ENCODE measurements around the gene ECI1. TPM values are rescaled to one million over a fixed set of nuclear protein-coding genes. Genes with fewer than 3 reads are reported as not detected.

ECI1 gene
- total RNA-seq, 1 donor from 2014 or later: 39.7 TPM

GRCh38 chr16:2244926-2245795 lies 6.2 kb downstream of the ECI1 start:
- Mint-ChIP-seq H3K9me3 (no peaks in the 10 kb centered on the region), H3K36me3 (peaks cover 8% of the 10 kb centered on the region), H3K27me3 (ENCODE audit: insufficient read depth, low read depth) (peaks cover 6% of the 10 kb centered on the region), H3K4me1 (peaks cover 2% of the 10 kb centered on the region), H3K4me3 (no peak overlapping the region), H3K27ac (no peak overlapping the region)
- TF ChIP-seq EZH2 (IDR thresholded peaks at IDR 0.05) (no peak), EZH2phosphoT487 (IDR thresholded peaks at IDR 0.05) (no peak), CTCF (IDR thresholded peaks at IDR 0.05) (no peak)
- H4K20me1 ChIP-seq (ENCODE audit: low read depth): peaks cover 3% of the 10 kb centered on the region
- no peaks in the 10 kb centered on the region for H3K36me3 ChIP-seq
- H3K79me2 ChIP-seq (ENCODE audit: low read depth): peaks cover 32% of the 10 kb centered on the region
- no peaks in the 10 kb centered on the region for H3F3A ChIP-seq (ENCODE audit: low read depth)
- H3K27ac ChIP-seq: no peak overlapping the region
- H3K9me3 ChIP-seq (ENCODE audit: low read depth): no peaks in the 10 kb centered on the region
- no peak overlapping the region for H2AFZ ChIP-seq (replicated peaks)
- no peak overlapping the region for H3K4me3 ChIP-seq
- DNase-seq (ENCODE audit: low spot score): no peak
- H3K4me1 ChIP-seq: peaks cover 3% of the 10 kb centered on the region
- no peak overlapping the region for H3K4me2 ChIP-seq
- no peak overlapping the region for H3K9ac ChIP-seq
- H3K27me3 ChIP-seq: no peaks in the 10 kb centered on the region

- H3K4me2 ChIP-seq: no peak overlapping the region
- peaks cover 9% of the 10 kb centered on the region for H3K36me3 Mint-ChIP-seq
- H3K79me2 ChIP-seq (ENCODE audit: low read depth): peaks cover 24% of the 10 kb centered on the region
- DNase-seq (ENCODE audit: low spot score): peak; percentile 22
- no peaks in the 10 kb centered on the region for H3K27me3 ChIP-seq
- H3K27me3 Mint-ChIP-seq (ENCODE audit: insufficient read depth, low read depth): peaks cover 6% of the 10 kb centered on the region
- H3K36me3 ChIP-seq: no peaks in the 10 kb centered on the region
- H3K4me1 ChIP-seq: no peaks in the 10 kb centered on the region
- no peak overlapping the region for H3K9ac ChIP-seq
- H3K27ac Mint-ChIP-seq: no peak overlapping the region
- no peaks in the 10 kb centered on the region for H3K9me3 ChIP-seq (ENCODE audit: low read depth)
- H3K4me3 Mint-ChIP-seq: no peak overlapping the region
- no peaks in the 10 kb centered on the region for H3K9me3 Mint-ChIP-seq
- peaks cover 7% of the 10 kb centered on the region for H3F3A ChIP-seq (ENCODE audit: low read depth)
- peaks cover 10% of the 10 kb centered on the region for H4K20me1 ChIP-seq (ENCODE audit: low read depth)
- TF ChIP-seq EZH2 (IDR thresholded peaks at IDR 0.05) (no peak), CTCF (IDR thresholded peaks at IDR 0.05) (peak; percentile 12), EZH2phosphoT487 (IDR thresholded peaks at IDR 0.05) (no peak)
- no peak overlapping the region for H3K4me3 ChIP-seq
- no peak overlapping the region for H2AFZ ChIP-seq (replicated peaks)
- H3K4me1 Mint-ChIP-seq: no peaks in the 10 kb centered on the region
- no peak overlapping the region for H3K27ac ChIP-seq
These were observed 7.1 kb downstream of the ECI1 start for GRCh38 chr16:2244301-2244700.

- Mint-ChIP-seq H3K27ac (no peak overlapping the region), H3K4me3 (no peak overlapping the region), H3K36me3 (peaks cover 9% of the 10 kb centered on the region), H3K9me3 (no peaks in the 10 kb centered on the region), H3K27me3 (ENCODE audit: insufficient read depth, low read depth) (peaks cover 6% of the 10 kb centered on the region), H3K4me1 (no peaks in the 10 kb centered on the region)
- Histone ChIP-seq H3K9ac (no peak overlapping the region), H3K36me3 (no peaks in the 10 kb centered on the region), H3K4me1 (peaks cover 2% of the 10 kb centered on the region), H2AFZ (replicated peaks) (no peak overlapping the region), H3K4me2 (no peak overlapping the region), H3K4me3 (no peak overlapping the region), H3F3A (ENCODE audit: low read depth) (peaks cover 12% of the 10 kb centered on the region), H3K79me2 (ENCODE audit: low read depth) (peaks cover 19% of the 10 kb centered on the region), H3K9me3 (ENCODE audit: low read depth) (no peaks in the 10 kb centered on the region), H3K27ac (no peak overlapping the region), H4K20me1 (ENCODE audit: low read depth) (peaks cover 15% of the 10 kb centered on the region), H3K27me3 (no peaks in the 10 kb centered on the region)
- TF ChIP-seq EZH2phosphoT487 (IDR thresholded peaks at IDR 0.05) (no peak), CTCF (IDR thresholded peaks at IDR 0.05) (no peak), EZH2 (IDR thresholded peaks at IDR 0.05) (no peak)
- DNase-seq (ENCODE audit: low spot score): no peak
These were observed 7.6 kb downstream of the ECI1 start for GRCh38 chr16:2243781-2244180.

All from neural progenitor cell (in vitro differentiated cells).